HPDE6-E6E7 (cell line): ENCODE data around the gene GRB10.
"Not testable (repeated sequence)": the region's sequence is repeated elsewhere in the genome, so short reads cannot be mapped to it uniquely, and the experiment has no call there.

Experiments
- DNase-seq: peaks from one replicate; pipeline ENCODE4 v3.0.0; 2011; ENCODE audit warnings: missing footprints; ENCODE audit errors: extremely low spot score

GRB10 gene

DNA sequence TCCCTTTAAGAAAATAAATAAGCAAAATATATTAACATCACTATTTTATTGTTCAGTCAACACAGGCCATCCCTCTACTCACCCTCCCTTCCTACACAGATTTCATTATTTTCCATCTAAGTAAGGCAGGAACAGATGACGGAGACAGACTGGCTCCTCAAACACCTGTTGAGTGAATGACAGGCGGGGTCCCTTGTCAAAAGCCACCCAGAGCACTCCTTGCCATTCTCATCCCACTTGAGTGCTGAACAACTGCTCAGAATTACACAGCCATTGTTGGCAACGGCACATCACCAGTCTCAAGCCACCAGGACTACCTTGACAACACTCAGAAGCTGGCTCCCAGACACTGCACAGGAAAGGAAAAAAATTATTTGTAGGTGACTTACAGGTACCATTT lies 3.3 kb downstream of the GRB10 start:
- no peak for DNase-seq

- DNase-seq: no peak
Observed at GRCh38 chr7:50778189-50778588, 4.5 kb downstream of the GRB10 start.

DNA sequence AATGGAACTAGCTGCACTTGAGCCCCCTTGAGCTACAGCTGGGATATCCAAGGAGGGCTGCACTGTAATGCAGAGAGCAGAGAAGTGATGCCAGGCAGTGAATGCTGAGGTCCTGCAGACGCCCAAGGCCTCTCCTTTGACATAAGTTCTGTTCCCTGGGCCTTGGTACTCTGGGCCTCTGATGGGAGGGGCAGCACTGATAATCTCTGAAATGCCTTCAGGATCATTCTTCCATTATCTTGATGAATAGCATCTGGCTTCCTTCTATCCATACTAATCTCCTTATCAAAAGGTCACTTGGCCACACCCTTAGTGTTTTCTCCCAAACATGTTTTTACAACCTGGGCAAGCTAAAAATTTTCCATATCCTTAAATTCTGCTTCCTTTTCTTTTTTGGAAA lies 6.9 kb downstream of the GRB10 start:
- DNase-seq: no peak

GRCh38 chr7:50775231-50775630 lies 7.5 kb downstream of the GRB10 start:
- no peak for DNase-seq

DNA sequence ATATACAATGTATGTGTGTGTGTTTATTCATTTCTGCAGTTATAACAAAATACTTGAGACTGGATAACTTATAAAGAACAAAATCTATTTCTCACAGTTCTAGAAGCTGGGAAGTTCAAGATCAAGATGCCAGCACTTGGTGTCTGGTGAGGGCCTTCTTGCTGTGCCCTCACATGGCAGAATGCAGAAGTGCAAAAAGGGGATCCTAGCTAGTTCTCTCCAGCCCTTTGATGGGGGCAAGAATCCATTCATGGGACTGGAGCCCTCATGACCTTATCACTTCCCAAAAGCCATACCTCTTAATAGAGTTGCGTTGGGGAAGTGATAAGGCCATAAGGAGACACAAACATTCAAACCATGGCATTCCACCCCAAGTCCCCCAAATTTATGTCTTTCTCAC lies 8.4 kb downstream of the GRB10 start:
- no peak for DNase-seq

DNA sequence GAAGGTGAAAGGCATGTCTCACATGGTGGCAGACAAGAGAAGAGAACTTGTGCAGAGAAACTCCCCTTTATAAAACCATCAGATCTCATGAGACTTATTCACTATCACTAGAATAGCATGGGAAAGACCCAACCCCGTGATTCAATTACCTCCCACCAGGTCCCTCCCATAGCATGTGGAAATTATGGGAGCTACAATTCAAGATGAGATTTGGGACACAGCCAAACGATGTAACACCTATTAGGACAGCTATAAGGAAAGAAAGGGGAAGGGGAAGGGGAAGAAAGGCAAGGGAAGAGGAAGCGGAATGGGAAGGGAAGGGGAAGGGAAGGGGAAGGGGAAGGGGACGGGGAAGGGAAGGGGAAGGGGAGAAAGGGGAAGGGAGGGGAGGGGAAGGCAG lies 9.6 kb downstream of the GRB10 start:
- DNase-seq: not testable (repeated sequence)

DNA sequence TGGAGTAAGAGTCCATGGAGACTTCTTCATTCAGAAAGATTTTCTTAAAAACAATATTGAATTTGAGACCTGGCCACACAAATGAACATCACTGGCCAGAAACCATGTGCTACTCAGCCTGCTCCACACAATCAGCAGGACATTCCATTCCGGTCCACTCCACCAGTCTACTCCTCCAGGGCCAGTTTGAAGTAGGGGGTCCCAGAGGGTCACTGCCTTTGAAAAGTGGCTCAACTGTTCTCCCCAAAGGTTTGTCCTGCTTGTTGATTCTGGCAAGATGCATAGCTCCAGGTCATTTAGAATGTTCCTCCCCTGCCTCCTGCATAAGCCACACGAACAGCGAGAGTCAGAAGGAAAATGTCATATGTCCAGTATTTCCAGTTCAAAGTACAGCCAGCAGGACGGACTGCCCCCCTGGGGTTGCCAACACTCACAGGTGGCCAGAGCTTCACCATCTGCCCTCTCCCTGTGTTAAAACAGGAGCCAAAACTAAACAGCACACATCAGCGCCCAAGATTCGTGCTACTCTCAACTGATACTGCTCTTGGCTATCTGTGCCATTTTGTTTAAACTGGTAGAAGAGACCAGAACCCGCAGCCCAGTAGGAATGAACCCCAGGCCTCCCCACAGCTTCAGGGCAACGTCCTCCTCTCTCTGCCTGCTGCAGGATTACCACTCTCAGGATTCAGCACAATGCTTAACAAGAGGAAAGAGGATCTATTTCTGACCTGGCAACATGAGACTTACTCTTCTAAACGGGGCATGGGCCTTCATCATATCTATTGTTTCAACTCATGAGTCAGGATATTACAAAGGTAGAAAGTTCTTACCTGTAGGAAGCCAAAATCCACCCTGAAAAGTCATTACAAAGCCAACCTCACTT lies 11.3 kb downstream of the GRB10 start:
- DNase-seq: no peak

DNA sequence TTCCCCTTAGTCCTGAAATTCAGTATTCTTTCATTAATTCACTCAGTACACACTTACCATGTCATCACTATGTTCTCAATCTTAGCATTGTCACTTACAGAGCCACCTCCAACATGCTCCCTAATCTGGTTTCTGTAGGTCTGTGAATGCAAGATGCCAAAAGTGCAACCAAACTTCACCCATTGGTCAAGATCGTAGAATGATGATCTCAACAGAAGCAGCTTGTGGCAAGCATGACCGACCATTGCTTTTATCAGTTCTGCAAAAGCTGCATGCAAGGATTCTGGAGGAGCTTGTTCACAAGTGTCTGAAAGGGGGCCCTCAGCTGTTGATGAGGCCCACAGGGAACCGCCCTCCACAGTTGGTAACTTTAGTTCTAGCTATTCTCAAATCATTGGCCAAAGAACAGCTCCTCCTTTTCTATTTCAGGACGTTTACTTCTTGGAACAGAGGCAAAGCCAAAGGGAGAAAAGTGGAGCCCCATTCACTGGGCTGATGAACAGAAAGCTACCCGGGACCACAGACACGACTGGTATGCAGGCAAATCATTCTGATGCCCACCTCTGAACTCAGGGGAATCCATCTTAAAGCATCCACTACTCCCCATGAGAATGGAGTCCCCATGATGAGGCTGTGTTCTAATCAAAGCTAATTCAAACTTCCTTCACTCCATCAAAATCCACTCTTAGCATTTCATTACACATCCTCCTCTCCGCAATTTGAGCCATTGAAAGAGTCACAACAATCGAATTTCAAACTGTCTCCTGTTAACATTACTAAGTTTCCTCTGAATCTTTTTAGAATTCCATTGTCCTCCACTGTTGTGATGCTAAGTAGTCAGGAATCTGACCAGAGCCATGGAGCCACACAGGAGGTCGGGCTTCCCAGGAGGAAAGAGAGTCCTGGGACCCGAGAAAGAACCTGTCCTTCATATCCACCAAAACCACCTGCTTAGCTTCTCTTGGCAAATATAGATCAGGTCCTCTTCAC lies 13.9 kb downstream of the GRB10 start:
- DNase-seq: no peak

GRCh38 chr7:50766849-50767207 lies 15.9 kb downstream of the GRB10 start:
- no peak for DNase-seq

- no peak for DNase-seq
Observed at GRCh38 chr7:50766106-50766848, 16.4 kb downstream of the GRB10 start.

DNA sequence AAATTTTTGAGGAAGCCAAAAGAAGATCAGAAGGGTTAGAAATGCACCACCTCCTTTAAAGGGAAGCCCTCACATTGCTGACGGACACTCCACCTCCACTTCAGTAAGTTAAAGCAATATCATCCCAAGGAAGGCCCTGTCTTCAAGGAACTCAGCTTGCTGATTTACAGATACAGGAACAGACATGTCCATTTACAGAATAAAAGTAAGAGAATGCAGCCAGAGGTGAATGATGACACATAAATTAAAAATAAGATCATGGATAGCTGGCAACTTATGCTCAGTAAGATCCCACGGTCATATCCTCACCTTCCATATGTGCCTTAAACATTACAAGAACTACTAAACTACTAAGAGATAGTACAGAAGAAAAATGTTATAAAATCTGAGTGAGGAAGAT lies 20.4 kb downstream of the GRB10 start:
- DNase-seq: peak; percentile 39

DNA sequence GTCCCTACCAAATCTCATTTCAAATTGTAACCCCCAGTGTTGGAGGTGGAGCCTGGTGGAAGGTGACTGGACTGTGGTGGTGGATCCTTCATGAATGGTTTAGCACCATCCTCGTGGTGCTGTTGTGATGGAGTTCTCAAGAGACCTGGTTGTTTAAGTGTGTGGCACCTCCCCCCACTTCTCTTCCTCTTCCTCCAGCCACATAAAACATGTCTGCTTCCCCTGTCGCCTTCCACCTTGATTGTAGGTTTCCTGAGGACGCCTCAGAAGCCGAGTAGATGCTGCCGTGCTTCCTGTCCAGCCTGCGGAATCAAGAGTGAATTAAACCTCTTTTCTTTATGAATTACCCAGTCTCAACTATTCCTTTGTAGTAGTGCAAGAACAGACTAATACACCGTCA lies 21.0 kb downstream of the GRB10 start:
- DNase-seq: no peak

GRCh38 chr7:50757703-50758390 lies 24.8 kb downstream of the GRB10 start:
- no peak for DNase-seq

DNA sequence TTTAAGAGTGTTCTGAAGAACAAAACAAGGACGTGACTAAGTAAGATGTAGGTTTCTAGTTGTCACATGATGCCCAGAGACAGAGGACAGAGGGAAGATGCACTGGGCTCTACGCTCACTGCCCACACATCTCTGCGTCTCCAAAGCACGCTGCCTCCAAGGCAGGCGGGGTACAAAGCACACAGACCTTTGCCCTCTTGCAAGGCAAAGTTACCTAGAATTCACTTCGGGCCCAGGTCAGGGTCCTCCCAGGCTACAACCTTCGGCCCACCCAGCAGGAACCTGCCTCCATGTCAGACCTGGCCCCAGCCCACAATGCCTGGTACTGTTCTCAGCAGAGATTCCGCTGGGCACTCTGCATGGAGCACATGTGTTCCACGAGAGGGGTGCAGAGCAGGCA lies 26.5 kb downstream of the GRB10 start:
- DNase-seq: no peak

DNA sequence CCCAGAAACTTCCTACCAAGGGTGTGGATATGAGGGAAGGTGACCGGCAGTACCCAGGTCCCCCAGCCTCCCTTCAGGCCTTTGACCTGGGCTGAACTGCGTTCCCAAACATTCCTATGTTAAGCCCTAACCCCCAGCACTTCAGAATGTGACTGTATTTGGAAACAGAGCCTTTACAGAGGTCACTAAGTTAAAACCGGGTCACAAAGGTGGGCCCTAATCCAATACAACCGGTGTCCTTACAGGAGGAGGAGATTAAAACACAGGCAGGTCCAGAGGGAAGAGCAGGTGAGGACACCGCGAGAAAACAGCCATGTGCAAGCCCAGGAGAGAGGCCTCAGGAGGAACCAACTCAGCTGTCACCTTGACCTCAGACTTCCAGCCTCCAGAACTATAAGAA lies 28.0 kb downstream of the GRB10 start:
- no peak for DNase-seq

DNA sequence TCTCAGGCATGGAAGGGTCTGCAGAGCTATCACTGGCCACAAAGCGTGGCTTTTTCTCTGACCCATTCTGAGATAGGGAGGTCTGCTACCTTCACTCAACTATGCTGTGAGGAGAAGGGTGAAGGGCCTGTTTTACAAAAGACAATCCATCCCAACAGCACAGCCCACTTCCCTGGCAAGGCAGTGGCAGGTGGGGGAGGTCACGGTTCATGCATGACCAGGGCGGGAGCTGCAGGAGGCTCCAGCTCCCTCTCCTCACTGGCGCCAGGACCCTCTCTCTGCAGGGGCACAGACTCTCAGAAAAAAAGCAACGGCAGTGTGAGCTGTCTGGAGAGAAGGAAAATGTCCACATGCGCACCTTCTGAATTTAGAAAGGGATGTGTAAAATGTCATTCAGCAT lies 28.5 kb downstream of the GRB10 start:
- no peak for DNase-seq

GRCh38 chr7:50752422-50752821 lies 30.3 kb downstream of the GRB10 start:
- DNase-seq: no peak

GRCh38 chr7:50751146-50751545 lies 31.6 kb downstream of the GRB10 start:
- no peak for DNase-seq

DNA sequence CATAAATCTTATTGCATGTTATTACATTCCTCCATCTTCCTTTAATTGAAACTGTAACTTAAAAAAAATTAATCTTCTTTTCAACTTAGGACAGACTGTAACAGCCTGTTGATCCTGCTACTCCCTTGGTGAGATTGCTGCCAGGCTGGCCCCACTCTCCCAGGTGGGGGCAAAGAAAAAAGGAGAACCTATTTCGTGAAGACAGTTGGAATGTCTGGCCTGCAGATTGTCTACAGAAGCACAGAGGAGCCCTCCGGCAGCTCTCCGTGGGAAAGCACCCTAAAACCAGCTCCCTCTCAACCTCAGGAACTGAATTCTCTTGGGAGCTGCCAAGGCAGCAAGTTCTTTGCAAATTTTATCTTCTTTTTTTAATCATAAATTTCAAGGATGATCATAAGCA lies 32.8 kb downstream of the GRB10 start:
- DNase-seq: no peak

DNA sequence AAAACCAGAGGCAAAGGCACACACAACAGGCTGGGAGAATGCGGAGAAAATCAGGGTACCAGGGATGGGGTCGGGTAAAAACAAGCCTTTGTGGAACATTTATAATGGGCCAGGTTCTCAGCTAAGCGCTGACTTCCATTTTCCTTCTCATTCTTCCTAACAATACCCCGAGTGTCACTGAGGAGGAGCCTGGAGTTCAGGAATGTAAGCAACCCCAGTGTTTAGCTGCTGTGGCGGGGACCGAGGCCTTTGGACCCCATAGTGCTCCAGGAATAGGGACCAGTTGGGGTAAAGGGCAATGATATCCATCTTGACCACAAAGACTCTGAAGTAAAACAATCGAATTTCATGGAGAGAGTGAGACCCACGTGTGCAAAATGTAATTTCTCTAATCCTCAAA lies 34.2 kb downstream of the GRB10 start:
- no peak for DNase-seq

DNA sequence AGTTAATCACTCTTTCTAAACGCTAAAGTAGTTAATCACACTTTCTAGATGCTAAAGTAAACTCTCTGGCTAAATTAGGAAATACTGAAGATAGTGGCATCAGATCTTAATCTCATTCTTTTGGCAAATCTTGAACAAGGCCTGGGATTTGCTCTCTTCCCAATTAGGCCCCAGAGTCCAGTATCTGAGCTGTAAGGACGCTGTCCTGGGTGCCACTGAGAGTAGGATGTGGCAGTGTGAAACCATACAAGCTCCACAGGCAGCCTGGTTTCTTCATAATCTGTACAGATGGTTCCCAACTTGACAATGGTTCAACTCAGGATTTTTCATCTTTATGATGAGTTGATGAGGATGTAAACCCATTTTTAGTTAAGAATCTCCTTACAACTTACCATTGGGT lies 36.9 kb downstream of the GRB10 start:
- no peak for DNase-seq

- DNase-seq: no peak
Observed at GRCh38 chr7:50745336-50745735, 37.4 kb downstream of the GRB10 start.
